Liver (tissue), 3 donors: ENCODE results near the gene CWH43.

Experiments used
- FOXA1 ChIP-seq: IDR thresholded peaks from 2 replicates; pipeline ENCODE4 v1.6.1; 2016; ENCODE audit warnings: antibody characterized with exemption
- HNF4A ChIP-seq, 2 donors: conservative IDR thresholded peaks; 2 replicates each; pipeline ENCODE4 v1.6.1; 2016; ENCODE audit warnings: antibody characterized with exemption in 2 of 2, mild to moderate bottlenecking in 2 of 2
- HNF4G ChIP-seq: IDR thresholded peaks from 2 replicates; pipeline ENCODE4 v1.6.1; 2016; ENCODE audit warnings: antibody characterized with exemption
- RAD21 ChIP-seq, 2 donors: IDR thresholded peaks; 2 replicates each; pipeline ENCODE4 v1.6.1; 2016; ENCODE audit warnings: antibody characterized with exemption in 2 of 2, mild to moderate bottlenecking in 2 of 2
- SP1 ChIP-seq: IDR thresholded peaks from 2 replicates; pipeline ENCODE4 v1.6.1; 2018; ENCODE audit warnings: antibody characterized with exemption, mild to moderate bottlenecking
- TAF1 ChIP-seq: conservative IDR thresholded peaks from 2 replicates; pipeline ENCODE4 v1.6.1; 2016; ENCODE audit warnings: antibody characterized with exemption, mild to moderate bottlenecking
- YY1 ChIP-seq: IDR thresholded peaks from 2 replicates; pipeline ENCODE4 v1.6.1; 2016; ENCODE audit warnings: antibody characterized with exemption, mild to moderate bottlenecking
- TF ChIP-seq, protein P1 (sequence below): fragments of 150-350 bp; IDR thresholded peaks from 2 replicates; pipeline ENCODE4 v1.5.1; 2017; ENCODE audit warnings: improper control_type of control experiment, low read depth, low read length; ENCODE audit not compliant: missing input control
- TF ChIP-seq, protein P2 (sequence below): IDR thresholded peaks from 2 replicates; pipeline ENCODE4 v1.6.1; 2016; ENCODE audit warnings: antibody characterized with exemption
- TF ChIP-seq, protein P3 (sequence below): IDR thresholded peaks from 2 replicates; pipeline ENCODE4 v1.6.1; 2016; ENCODE audit warnings: antibody characterized with exemption, mild to moderate bottlenecking
- TF ChIP-seq, protein P4 (sequence below): IDR thresholded peaks from 2 replicates; pipeline ENCODE4 v1.6.1; 2016; ENCODE audit warnings: antibody characterized with exemption
- donor health status: healthy.
- donor health status: healthy.

DNA sequence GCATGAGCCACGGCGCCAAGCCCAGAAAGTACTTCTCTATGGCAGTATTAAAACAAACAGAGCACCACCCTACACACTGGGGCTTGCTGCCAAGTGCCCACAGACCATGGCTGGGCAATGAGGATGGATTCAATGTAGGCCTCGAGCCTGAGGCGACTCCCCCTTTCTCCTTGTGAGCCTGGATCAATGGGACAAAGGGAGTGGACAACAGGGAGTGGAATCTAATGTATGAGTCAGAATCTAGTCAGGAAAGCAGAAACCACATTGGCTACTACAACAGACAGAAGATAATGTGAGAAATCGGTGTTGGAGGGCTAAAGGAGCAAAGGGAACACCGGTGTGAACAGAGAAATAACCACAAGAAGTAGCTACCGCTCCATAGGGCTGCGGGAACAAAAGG is 41.8 kb upstream of the CWH43 start:
- TF ChIP-seq, protein P1, sequence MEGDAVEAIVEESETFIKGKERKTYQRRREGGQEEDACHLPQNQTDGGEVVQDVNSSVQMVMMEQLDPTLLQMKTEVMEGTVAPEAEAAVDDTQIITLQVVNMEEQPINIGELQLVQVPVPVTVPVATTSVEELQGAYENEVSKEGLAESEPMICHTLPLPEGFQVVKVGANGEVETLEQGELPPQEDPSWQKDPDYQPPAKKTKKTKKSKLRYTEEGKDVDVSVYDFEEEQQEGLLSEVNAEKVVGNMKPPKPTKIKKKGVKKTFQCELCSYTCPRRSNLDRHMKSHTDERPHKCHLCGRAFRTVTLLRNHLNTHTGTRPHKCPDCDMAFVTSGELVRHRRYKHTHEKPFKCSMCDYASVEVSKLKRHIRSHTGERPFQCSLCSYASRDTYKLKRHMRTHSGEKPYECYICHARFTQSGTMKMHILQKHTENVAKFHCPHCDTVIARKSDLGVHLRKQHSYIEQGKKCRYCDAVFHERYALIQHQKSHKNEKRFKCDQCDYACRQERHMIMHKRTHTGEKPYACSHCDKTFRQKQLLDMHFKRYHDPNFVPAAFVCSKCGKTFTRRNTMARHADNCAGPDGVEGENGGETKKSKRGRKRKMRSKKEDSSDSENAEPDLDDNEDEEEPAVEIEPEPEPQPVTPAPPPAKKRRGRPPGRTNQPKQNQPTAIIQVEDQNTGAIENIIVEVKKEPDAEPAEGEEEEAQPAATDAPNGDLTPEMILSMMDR: no peak
- TF ChIP-seq, protein P2, sequence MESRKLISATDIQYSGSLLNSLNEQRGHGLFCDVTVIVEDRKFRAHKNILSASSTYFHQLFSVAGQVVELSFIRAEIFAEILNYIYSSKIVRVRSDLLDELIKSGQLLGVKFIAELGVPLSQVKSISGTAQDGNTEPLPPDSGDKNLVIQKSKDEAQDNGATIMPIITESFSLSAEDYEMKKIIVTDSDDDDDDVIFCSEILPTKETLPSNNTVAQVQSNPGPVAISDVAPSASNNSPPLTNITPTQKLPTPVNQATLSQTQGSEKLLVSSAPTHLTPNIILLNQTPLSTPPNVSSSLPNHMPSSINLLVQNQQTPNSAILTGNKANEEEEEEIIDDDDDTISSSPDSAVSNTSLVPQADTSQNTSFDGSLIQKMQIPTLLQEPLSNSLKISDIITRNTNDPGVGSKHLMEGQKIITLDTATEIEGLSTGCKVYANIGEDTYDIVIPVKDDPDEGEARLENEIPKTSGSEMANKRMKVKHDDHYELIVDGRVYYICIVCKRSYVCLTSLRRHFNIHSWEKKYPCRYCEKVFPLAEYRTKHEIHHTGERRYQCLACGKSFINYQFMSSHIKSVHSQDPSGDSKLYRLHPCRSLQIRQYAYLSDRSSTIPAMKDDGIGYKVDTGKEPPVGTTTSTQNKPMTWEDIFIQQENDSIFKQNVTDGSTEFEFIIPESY: no peak
- TF ChIP-seq, protein P3, sequence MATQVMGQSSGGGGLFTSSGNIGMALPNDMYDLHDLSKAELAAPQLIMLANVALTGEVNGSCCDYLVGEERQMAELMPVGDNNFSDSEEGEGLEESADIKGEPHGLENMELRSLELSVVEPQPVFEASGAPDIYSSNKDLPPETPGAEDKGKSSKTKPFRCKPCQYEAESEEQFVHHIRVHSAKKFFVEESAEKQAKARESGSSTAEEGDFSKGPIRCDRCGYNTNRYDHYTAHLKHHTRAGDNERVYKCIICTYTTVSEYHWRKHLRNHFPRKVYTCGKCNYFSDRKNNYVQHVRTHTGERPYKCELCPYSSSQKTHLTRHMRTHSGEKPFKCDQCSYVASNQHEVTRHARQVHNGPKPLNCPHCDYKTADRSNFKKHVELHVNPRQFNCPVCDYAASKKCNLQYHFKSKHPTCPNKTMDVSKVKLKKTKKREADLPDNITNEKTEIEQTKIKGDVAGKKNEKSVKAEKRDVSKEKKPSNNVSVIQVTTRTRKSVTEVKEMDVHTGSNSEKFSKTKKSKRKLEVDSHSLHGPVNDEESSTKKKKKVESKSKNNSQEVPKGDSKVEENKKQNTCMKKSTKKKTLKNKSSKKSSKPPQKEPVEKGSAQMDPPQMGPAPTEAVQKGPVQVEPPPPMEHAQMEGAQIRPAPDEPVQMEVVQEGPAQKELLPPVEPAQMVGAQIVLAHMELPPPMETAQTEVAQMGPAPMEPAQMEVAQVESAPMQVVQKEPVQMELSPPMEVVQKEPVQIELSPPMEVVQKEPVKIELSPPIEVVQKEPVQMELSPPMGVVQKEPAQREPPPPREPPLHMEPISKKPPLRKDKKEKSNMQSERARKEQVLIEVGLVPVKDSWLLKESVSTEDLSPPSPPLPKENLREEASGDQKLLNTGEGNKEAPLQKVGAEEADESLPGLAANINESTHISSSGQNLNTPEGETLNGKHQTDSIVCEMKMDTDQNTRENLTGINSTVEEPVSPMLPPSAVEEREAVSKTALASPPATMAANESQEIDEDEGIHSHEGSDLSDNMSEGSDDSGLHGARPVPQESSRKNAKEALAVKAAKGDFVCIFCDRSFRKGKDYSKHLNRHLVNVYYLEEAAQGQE: no peak
- TF ChIP-seq TAF1 (no peak), YY1 (no peak), FOXA1 (no peak), HNF4A (conservative IDR thresholded peaks at IDR 0.05) (no peak), HNF4G (no peak), SP1 (no peak), RAD21 (IDR thresholded peaks at IDR 0.05) (no peak)
- TF ChIP-seq, protein P4, sequence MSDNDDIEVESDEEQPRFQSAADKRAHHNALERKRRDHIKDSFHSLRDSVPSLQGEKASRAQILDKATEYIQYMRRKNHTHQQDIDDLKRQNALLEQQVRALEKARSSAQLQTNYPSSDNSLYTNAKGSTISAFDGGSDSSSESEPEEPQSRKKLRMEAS: no peak
